HUES6 (cell line): ENCODE results near the gene DPP10.

Experiments
- H3K27ac ChIP-seq: 2 replicates; pipeline ENCODE4 v1.7.0; 2013; ENCODE audit warnings: low read depth, mild to moderate bottlenecking, low read length, inconsistent platforms
- H3K27me3 ChIP-seq: 2 replicates; pipeline ENCODE4 v1.6.1; 2013; ENCODE audit warnings: low read length; ENCODE audit not compliant: control insufficient read depth, insufficient read depth
- H3K36me3 ChIP-seq: 2 replicates; pipeline ENCODE4 v1.6.1; 2013; ENCODE audit warnings: low read length; ENCODE audit not compliant: control insufficient read depth, insufficient read depth
- H3K4me1 ChIP-seq: 2 replicates; pipeline ENCODE4 v1.6.1; 2013; ENCODE audit warnings: low read length; ENCODE audit not compliant: control insufficient read depth, insufficient read depth
- H3K4me3 ChIP-seq: 2 replicates; pipeline ENCODE4 v1.5.1; 2013; ENCODE audit warnings: low read depth, low read length
- H3K9ac ChIP-seq: one replicate; pipeline ENCODE4 v1.6.1; 2013; ENCODE audit warnings: mild to moderate bottlenecking, low read length
- H3K9me3 ChIP-seq: 2 replicates; pipeline ENCODE4 v1.6.1; 2013; ENCODE audit warnings: low read depth, low read length; ENCODE audit not compliant: control insufficient read depth, insufficient read depth

The DPP10 gene

DNA sequence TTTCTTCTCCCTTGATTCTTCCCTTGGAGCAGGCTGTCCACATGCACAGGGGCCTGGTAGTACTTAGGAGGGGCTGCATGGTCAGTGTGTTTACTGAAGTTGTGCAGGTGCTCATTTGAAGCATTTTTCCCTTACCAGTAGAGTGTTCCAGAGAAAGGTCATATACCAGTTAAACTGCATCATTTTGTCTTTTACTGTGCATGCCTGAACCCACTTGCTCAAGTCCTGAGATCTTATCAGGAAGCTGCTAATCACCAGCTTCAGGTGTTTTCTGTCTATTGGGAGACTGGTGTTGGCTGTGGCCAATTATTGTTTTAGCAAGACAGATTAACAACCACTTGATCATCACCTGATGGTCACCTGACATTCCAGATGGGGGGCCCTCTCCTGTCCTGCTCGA is 676.6 kb downstream of the DPP10 start:
- H3K4me3 ChIP-seq, result no peak overlapping the region

GRCh38 chr2:115122701-115123100 is 680.3 kb downstream of the DPP10 start:
- Histone ChIP-seq H3K27ac (no peak overlapping the region), H3K9me3 (peaks cover 29% of the 10 kb centered on the region), H3K4me3 (no peak overlapping the region), H3K4me1 (peaks cover 4% of the 10 kb centered on the region; the same call in 1 of the 2 replicates), H3K9ac (no peak overlapping the region), H3K27me3 (no peaks in the 10 kb centered on the region), H3K36me3 (no peaks in the 10 kb centered on the region)

More for the DNA sequence above, 676.6 kb downstream of the DPP10 start:
- Histone ChIP-seq H3K27me3 (no peaks in the 10 kb centered on the region), H3K9me3 (peaks cover 29% of the 10 kb centered on the region), H3K9ac (no peak overlapping the region), H3K27ac (no peak overlapping the region), H3K4me1 (peaks cover 18% of the 10 kb centered on the region), H3K36me3 (no peaks in the 10 kb centered on the region)

DNA sequence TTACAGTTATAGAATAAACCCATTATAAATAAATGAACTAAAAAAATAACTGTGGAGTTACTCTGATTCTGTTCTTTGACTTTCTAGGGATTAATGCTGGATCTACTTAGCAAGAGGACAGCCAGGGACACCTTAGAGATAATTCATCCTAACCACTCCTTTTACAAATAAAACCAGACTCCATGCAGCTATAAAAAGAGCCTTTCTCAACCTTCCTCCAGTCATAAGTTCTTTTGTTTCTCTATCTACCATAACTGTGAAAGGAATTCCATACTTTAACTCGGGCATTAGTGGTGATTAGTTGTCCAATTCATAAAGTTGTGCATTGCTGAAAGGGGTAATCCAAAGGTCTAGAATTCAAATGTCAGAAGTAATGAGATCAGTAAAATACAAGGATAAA is 682.4 kb downstream of the DPP10 start:
- H3K27me3 ChIP-seq, result no peaks in the 10 kb centered on the region
- peaks cover 22% of the 10 kb centered on the region; the same call in 1 of the 2 replicates for H3K9me3 ChIP-seq
- H3K4me3 ChIP-seq, result no peak overlapping the region
- H3K9ac ChIP-seq, result no peak overlapping the region
- peaks cover 15% of the 10 kb centered on the region for H3K4me1 ChIP-seq
- no peak overlapping the region for H3K27ac ChIP-seq
- H3K36me3 ChIP-seq, result no peaks in the 10 kb centered on the region

- Histone ChIP-seq H3K36me3 (no peaks in the 10 kb centered on the region), H3K9ac (no peak overlapping the region), H3K9me3 (no peaks in the 10 kb centered on the region), H3K27ac (no peak overlapping the region), H3K4me1 (peaks cover 23% of the 10 kb centered on the region), H3K27me3 (no peaks in the 10 kb centered on the region), H3K4me3 (no peak overlapping the region)
Observed at GRCh38 chr2:115129536-115129935, 687.1 kb downstream of the DPP10 start.

DNA sequence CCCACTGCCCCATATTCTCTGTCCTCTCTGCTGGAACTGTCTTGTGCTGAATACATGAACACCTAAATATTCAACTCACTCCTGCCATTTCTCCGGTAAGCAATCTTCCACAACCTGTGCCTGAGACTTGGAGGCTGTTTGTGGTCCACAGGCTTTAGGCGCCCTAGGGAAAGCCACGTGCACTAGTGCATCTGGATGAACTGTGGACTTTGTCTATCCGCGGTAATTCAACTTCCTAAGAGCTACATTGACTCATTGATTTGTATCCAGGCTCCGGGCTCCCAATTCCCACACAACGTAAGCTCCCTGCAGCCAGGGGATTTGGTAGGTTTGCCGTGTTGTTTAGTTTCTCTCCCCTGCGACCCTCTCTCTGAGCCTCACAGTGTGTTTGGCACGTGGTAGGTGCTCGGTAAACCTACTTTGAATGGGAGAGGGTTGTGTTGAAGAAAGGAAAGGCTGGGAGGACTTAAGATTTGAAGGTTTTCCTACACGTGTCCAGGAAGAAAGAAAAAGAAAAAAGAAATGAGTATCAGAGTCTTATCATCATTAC is 718.2 kb downstream of the DPP10 start:
- H3K9me3 ChIP-seq, result no peaks in the 10 kb centered on the region
- no peak overlapping the region for H3K27ac ChIP-seq
- H3K36me3 ChIP-seq, result no peaks in the 10 kb centered on the region
- H3K4me3 ChIP-seq, result peak overlapping the region; percentile 71
- peaks cover 39% of the 10 kb centered on the region for H3K27me3 ChIP-seq
- peaks cover under 1% of the 10 kb centered on the region; the same call in 1 of the 2 replicates for H3K4me1 ChIP-seq
- no peak overlapping the region for H3K9ac ChIP-seq

DNA sequence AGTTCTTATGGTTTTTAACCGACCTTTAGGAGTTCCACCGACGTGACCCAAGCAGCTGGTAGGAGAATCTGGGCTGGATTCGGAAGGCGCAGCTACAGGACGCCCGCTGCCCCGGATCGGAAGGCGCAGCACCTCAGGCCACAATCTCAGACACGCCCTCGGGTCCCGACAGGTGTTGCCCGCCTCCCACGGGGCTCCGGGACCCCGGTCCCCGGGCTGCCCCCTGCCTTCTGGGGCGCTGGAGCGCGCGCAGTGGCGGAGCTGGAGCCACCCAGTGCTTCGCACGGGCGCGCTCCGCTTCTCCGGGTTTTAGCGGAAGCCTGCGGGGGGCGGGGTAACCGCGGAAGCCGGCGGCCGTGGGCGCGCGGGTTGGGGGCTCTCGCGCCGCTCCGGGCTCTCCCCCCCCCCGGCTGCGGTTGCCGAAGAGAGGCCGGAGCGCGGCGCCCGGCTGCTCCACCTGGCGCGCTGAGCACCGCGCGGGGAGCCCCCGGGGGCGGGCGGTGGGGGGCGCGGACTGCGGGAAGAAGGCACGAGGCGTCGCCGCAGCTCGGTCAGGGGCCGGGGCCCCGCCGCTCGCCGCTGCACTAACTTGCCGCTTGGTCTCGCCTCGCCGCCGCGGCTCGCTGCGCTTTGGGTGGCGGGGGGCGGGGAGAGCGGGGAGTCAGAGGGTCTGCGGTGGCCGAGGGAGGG is 718.8 kb downstream of the DPP10 start:
- Histone ChIP-seq H3K9me3 (no peaks in the 10 kb centered on the region), H3K4me1 (peaks cover 3% of the 10 kb centered on the region; the same call in 1 of the 2 replicates), H3K9ac (peak overlapping the region; percentile 47), H3K36me3 (no peaks in the 10 kb centered on the region), H3K4me3 (peak overlapping the region; percentile 71), H3K27me3 (peaks cover 39% of the 10 kb centered on the region), H3K27ac (no peak overlapping the region)

DNA sequence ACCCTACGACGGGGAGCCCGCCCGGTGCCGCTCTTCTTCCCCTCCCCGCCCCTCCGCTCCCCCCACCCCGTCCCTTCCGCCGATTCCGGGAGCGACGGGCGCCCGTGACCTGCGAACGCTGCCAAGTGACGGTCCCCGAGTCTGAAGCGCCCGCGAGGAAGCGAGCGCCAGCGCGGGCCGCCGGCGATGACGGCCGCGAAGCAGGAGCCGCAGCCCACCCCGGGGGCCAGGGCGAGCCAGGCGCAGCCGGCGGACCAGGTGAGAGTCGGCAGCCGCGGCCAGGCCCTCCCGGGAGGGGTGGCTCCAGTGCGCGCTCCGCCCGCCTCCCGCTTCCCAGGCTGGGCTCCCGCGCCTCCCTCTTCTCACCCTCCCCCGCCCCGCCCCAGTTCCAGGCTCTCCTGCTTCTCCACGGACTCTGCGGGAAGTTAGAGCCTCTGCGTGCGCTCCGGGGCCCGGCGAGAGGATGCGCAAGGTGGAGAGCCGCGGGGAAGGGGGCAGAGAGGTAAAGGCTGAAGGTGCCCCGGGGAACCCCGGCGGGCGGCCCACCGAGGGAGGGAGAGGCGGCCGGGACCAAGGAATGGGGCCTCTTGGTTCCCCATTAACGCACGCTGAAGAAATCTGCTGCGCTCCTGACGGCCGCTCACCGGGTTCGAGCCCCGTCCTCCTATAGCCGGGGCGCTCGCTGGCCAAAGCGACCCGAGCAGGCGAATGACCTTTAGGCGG is 719.5 kb downstream of the DPP10 start:
- Histone ChIP-seq H3K9me3 (no peaks in the 10 kb centered on the region), H3K27me3 (peaks cover 39% of the 10 kb centered on the region), H3K4me3 (peak overlapping the region; percentile 71), H3K36me3 (no peaks in the 10 kb centered on the region), H3K4me1 (peaks cover 3% of the 10 kb centered on the region; the same call in 1 of the 2 replicates), H3K9ac (peak overlapping the region; percentile 56), H3K27ac (no peak overlapping the region)

DNA sequence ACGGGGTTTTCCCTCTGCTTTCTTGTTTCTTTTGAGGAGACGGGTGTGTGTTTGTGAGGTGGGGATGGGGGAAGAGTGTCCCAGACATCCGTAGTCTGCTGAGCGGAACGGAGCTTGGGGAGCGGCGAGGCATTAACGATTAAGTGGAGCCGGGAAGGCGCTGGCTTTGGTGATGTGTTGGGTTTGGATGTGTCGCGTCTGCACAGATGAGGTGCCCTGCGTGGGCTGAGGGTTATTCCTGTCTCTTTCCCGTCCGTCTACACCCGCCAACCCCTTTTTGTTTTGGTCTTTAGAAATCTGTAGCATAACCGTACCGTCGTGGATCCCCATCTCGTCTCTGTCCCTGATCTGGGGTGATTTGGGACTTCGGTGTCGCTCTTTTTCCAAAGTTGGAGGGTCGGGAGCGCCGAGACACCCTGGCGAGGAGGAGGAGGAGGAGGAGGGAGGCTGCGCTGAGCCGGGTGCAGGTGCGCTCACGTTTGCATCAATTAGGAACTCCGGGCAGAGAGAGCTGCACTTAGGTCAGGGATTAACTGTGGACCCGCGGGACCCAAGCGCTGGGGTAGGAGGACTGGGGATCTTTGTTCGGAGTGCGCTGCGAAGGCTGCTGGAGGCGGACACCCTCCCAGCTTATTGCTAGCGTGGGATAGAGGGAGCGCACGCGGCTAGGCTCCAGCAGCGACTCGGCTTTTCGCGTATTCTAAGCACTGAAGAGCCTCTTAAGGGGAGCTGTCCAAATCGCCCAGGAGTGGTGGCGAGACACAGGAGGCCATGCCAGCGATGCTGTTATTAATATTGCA is 720.3 kb downstream of the DPP10 start:
- H3K27me3 ChIP-seq, result peaks cover 39% of the 10 kb centered on the region

DNA sequence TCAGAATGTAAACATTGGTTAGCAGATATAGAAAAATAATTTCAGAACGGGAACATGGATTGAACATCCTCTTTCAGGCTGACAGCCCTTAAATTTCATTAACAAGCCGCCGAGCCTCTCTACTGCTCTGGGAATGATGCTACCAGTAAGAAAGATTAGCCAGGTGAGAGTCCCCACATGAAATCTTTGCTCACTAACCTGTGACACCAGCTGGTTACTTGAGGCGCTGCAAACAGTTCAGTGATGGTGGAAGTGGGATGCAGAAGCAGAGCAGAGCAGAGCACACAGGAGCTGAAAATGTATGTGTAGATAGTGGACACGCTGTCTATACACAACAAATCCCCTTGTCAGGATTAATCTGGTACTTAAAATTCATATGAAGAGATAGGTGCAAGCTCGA is 721.1 kb downstream of the DPP10 start:
- H3K9me3 ChIP-seq, result no peaks in the 10 kb centered on the region
- no peaks in the 10 kb centered on the region for H3K36me3 ChIP-seq
- H3K27me3 ChIP-seq, result peaks cover 39% of the 10 kb centered on the region
- peaks cover 3% of the 10 kb centered on the region; the same call in 1 of the 2 replicates for H3K4me1 ChIP-seq
- H3K27ac ChIP-seq, result no peak overlapping the region
- H3K4me3 ChIP-seq, result peak overlapping the region; percentile 71; the same call in 1 of the 2 replicates
- H3K9ac ChIP-seq, result no peak overlapping the region

More for the DNA sequence above, 720.3 kb downstream of the DPP10 start:
- Histone ChIP-seq H3K9ac (peak overlapping the region; percentile 56), H3K9me3 (no peaks in the 10 kb centered on the region), H3K4me3 (peak overlapping the region; percentile 71), H3K27ac (no peak overlapping the region), H3K4me1 (peaks cover 3% of the 10 kb centered on the region; the same call in 1 of the 2 replicates), H3K36me3 (no peaks in the 10 kb centered on the region)

DNA sequence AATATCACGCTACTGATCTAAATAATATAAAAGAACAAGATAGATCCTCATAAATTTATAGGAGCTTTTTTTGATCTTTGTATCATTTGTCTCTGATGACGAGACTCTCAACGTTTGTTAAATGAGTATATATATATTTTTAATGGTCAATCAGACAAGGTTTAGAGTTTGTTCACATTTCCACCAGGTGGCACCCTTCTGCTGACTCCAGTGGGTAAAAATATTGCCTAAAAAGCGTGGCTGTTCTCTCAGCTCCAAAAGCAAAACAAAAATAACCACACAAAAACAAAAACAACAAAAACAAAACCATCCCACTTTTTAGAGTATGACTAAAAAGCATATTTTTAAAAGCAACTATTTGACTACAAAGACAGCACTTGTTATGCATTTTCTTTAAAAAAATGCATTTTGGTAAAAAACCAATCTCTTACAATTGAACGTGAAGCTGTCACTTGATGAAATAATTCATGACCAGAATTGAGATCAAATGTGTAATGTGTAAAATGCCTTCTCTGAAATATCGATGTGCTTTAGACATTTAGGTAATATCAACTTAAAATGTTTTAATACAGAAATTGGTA is 723.2 kb downstream of the DPP10 start:
- no peak overlapping the region for H3K4me3 ChIP-seq
- no peaks in the 10 kb centered on the region for H3K9me3 ChIP-seq
- H3K27ac ChIP-seq, result no peak overlapping the region

More for the DNA sequence above, 723.2 kb downstream of the DPP10 start:
- H3K9ac ChIP-seq, result no peak overlapping the region
- H3K4me1 ChIP-seq, result peaks cover 3% of the 10 kb centered on the region; the same call in 1 of the 2 replicates
- H3K36me3 ChIP-seq, result no peaks in the 10 kb centered on the region
- peaks cover 33% of the 10 kb centered on the region for H3K27me3 ChIP-seq
